ENCODE results near the gene TEKTIP1.

GRCh38 chr19:3518659-3519058 lies 20.3 kb upstream of the TEKTIP1 start:
- TF ChIP-seq, protein P1, sequence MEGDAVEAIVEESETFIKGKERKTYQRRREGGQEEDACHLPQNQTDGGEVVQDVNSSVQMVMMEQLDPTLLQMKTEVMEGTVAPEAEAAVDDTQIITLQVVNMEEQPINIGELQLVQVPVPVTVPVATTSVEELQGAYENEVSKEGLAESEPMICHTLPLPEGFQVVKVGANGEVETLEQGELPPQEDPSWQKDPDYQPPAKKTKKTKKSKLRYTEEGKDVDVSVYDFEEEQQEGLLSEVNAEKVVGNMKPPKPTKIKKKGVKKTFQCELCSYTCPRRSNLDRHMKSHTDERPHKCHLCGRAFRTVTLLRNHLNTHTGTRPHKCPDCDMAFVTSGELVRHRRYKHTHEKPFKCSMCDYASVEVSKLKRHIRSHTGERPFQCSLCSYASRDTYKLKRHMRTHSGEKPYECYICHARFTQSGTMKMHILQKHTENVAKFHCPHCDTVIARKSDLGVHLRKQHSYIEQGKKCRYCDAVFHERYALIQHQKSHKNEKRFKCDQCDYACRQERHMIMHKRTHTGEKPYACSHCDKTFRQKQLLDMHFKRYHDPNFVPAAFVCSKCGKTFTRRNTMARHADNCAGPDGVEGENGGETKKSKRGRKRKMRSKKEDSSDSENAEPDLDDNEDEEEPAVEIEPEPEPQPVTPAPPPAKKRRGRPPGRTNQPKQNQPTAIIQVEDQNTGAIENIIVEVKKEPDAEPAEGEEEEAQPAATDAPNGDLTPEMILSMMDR (IDR thresholded peaks at IDR 0.05): no peak
- no peak for TF ChIP-seq EZH2 (IDR thresholded peaks at IDR 0.05; ENCODE audit: borderline replicate concordance, insufficient read depth, low read depth, low read length, poor library complexity, severe bottlenecking)

Measured in B cell (primary cell).